Epithelial cell of umbilical artery (primary cell): ENCODE data around the gene TOGARAM2. TPM values are rescaled to one million over a fixed set of nuclear protein-coding genes. Genes with fewer than 3 reads are reported as not detected.

Experiments used
- total RNA-seq: library from RNA; depleted of rRNA; stranded (reverse); fragments of >200 nt; gene quantifications from 2 replicates; pipeline ENCODE4 v1.2.3, GENCODE V29; 2014

The TOGARAM2 gene
- not detected in 2 replicates for total RNA-seq

GRCh38 chr2:28981016-28981441 lies at the start of gene TOGARAM2:
TSS of gene TOGARAM2 (plus strand) at chr2:28981298. CDS start at chr2:28994835, 13,537 bp downstream.

DNA sequence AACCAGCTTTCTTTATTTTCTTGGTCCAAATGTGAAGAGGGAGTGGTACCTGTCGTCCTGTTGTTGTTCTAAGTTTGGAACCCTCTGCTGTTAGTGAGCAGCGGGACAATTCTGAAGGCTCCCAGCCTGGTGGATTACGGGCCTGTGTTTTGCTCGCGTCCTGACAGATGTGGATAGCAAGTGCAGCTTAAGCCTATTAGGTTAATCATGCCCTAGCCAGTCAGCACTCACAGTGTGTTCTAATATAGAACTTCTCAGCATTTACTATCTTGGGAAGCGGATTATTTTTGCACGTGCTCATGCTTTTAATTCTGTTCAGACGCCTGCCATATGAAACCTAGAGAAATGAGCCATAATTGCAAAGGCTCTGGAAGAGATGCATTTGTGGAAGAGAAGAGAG lies 93.3 kb downstream of the TOGARAM2 start, which contains the start of gene PCARE:
PCARE (minus strand) TSS at position 113 of the 400 bp plus-strand sequence. CDS start 262 bp downstream, outside the sequence.

Other genes starting within 250 kb of the TOGARAM2 start
- 179 and 226 TPM in 2 replicates for gene PPP1CB, start 229.5 kb upstream of the TOGARAM2 start, total RNA-seq
- gene SPDYA, start 170.5 kb upstream of the TOGARAM2 start, total RNA-seq = 0.32 and 0.61 TPM in 2 replicates
- 13.3 and 19.8 TPM in 2 replicates for gene TRMT61B, start 111.0 kb upstream of the TOGARAM2 start, total RNA-seq
- 83.6 and 109 TPM in 2 replicates for gene WDR43, start 86.6 kb upstream of the TOGARAM2 start, total RNA-seq
- gene PCARE, start 93.2 kb downstream of the TOGARAM2 start, total RNA-seq = not detected in 2 replicates
- 23.1 and 33.7 TPM in 2 replicates for gene CLIP4, start 134.1 kb downstream of the TOGARAM2 start, total RNA-seq